ENCODE results near the gene CDH12.

GRCh38 chr5:21818370-21818720, 1034.8 kb downstream of the CDH12 start:
- TF ChIP-seq CTCF (IDR thresholded peaks at IDR 0.05 in 2 of 3, conservative IDR thresholded peaks at IDR 0.05 in 1 of 3; ENCODE audit: borderline replicate concordance in 1 of 3, insufficient read depth in 1 of 3, low read depth in 2 of 3, low read length in 2 of 3) (no peak), POLR2A (IDR thresholded peaks at IDR 0.05; ENCODE audit: borderline replicate concordance, extremely low read depth, insufficient read depth, insufficient read length) (no peak)
